AG09309 (cell line): ENCODE measurements around the gene GGA1.

ENCODE experiments used
- DNase-seq: peaks from one replicate; pipeline ENCODE4 v3.0.0-alpha.2; 2010; ENCODE audit warnings: low read depth
- H3K4me3 ChIP-seq: 2 replicates; pipeline ENCODE4 v1.5.1; 2011; ENCODE audit warnings: mild to moderate bottlenecking, low read depth, low read length, moderate library complexity; ENCODE audit not compliant: control insufficient read depth
- TF ChIP-seq, protein P1 (sequence below): IDR thresholded peaks from 2 replicates; pipeline ENCODE4 v1.5.1; 2011; ENCODE audit warnings: mild to moderate bottlenecking, low read depth, low read length, inconsistent platforms; ENCODE audit not compliant: insufficient read depth, control insufficient read depth; ENCODE audit errors: missing control alignments

GGA1 gene

DNA sequence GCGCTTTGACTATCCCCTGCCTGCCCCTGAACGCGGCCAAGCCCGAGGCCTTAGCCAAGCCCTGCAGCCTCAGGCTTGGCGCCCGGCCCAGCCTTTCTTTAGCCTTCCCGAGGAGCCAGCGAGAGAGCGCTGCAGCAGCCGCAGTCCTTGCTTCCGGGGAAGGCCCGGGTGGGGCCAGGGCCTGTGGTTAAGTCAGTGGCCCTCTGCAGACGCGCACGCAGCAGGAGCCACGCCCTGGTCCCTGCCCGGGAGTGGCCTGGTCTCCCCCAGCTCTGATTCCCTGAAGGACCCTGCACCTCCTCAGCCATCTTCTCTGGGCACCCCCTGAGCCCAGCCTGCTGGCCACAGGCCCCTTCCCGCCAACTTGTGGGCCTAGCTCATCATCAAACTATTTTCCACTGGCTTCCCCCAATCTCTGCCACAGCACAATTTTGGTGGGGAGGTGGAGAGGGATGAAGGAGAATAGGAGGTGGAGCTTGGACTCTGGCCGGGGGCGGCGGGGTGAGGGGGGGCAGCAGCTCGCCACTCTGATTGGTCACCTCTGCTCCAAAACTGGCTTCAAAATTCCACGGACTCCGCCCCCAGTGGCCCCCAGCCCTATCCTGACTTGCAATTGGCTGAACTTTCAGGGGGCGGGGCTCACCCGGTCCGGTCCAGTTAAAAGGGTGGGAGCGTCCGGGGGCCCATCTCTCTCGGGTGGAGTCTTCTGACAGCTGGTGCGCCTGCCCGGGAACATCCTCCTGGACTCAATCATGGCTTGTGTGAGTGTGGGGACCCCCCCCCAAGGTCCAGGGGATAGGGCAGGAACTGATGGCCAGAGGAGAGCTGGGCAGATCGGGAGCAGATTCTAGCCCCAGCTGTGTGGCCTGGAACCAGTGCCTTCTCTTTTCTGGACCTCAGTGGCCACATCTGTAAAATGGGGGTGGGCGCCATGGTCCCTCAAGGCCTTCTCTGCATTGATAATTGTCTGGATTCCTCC is 66.6 kb downstream of the GGA1 start, which contains the start of gene LGALS1:
TSS of gene LGALS1 (plus strand) at position 686 of the 979 bp plus-strand sequence. CDS start at position 753, 67 bp downstream.
- peak; percentile 95 for DNase-seq
- TF ChIP-seq, protein P1, sequence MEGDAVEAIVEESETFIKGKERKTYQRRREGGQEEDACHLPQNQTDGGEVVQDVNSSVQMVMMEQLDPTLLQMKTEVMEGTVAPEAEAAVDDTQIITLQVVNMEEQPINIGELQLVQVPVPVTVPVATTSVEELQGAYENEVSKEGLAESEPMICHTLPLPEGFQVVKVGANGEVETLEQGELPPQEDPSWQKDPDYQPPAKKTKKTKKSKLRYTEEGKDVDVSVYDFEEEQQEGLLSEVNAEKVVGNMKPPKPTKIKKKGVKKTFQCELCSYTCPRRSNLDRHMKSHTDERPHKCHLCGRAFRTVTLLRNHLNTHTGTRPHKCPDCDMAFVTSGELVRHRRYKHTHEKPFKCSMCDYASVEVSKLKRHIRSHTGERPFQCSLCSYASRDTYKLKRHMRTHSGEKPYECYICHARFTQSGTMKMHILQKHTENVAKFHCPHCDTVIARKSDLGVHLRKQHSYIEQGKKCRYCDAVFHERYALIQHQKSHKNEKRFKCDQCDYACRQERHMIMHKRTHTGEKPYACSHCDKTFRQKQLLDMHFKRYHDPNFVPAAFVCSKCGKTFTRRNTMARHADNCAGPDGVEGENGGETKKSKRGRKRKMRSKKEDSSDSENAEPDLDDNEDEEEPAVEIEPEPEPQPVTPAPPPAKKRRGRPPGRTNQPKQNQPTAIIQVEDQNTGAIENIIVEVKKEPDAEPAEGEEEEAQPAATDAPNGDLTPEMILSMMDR, result peak; percentile 19
- peak within 1 kb of the TSS; percentile 96 for H3K4me3 ChIP-seq

DNA sequence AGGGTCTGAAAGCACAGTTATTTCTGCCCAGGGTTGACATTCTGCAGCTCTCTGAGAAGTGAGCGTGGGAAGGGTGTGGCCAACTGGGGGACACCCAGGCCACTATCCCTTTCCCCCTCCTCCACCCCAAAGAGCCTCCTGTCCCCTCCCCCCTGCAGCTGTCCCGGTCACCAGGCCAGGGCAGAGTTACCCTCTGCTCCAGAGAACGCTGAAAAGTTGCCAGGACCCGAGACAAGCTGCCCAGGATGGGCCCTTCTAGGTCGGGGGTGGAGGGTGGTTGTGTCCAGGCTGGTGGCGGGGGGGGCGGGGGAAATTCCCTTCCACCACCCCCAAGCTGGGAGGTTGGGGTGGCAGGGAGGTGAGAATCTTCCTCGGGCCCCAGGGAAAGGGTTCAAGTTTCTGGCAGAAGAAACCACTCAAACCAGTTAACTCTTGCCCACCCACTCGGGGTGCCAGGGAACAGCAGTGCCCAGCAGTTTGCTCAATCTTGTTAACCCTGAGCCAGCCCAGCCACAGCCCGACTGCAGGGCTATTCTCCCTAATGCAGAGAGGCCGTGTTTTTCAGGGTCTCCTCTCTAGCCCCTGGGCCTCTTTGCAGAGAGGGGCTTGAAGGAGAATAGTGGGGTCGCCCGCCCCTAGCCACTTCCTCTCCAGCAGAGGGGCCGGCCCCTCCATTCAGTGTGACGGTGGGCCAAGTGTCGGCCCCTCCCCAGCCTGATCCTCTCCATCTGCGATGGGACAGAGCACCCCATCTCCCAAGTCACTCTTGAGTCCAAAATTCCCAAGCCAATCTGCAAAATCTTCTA is 67.5 kb downstream of the GGA1 start:
- DNase-seq, result no peak
- TF ChIP-seq, protein P1, result no peak
- H3K4me3 ChIP-seq, result peak overlapping the region; percentile 96

DNA sequence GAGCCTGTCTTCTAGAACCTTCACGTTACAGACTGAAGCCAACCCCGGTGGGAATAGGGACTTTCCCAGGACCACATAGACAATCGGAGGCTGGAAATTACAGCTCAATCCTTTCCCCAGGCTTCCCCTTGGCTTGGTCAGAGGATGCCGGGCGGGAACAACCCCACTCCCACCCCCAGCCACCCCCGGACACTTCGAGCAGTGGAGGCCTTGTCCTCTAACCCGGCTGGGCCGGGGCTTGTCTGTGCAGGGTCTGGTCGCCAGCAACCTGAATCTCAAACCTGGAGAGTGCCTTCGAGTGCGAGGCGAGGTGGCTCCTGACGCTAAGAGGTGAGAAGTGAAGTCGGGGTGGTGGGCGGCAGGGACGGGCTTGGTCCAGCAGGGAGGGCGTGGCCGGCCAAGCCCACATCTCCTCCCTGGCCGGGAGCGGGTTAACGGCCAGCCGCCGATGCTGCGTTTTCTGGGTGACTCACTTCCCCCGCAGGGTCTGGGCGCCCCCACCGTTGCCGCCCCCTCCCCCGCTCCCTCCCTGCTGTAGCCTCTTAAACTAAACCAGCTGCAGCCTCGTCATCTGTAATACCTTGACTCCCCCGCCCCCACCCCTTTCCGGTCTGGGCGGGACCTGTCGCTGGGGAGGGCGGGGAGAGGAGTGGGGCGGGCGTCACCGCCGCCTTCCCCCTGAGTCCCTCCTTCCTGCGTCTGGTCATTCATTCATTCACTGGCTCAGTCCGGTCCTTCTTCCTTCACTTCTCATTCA is 68.3 kb downstream of the GGA1 start:
- TF ChIP-seq, protein P1, result no peak
- peak overlapping the region; percentile 96 for H3K4me3 ChIP-seq
- peak; percentile 93 for DNase-seq

DNA sequence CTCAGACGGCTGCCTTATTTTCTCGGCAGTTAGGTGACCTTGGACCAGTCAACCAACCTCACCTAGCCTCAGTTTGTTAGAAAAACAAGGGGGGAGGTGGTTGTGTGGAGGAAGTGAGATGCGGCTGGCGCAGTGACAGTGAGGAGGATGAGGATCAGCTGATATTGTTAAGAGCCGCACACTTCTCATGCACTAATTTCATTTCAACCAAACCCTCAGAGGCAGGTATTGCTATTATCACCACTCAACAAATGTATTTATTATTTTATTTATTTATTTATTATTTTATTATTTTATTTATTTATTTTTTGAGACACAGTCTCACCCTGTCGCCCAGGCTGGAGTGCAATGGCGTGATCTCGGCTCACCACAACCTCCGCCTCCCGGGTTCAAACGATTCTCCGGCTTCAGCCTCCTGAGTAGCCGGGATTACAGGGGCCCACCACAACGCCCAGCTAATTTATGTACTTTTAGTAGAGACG is 68.9 kb downstream of the GGA1 start:
- peak overlapping the region; percentile 96 for H3K4me3 ChIP-seq
- DNase-seq, result no peak
- TF ChIP-seq, protein P1, result no peak

DNA sequence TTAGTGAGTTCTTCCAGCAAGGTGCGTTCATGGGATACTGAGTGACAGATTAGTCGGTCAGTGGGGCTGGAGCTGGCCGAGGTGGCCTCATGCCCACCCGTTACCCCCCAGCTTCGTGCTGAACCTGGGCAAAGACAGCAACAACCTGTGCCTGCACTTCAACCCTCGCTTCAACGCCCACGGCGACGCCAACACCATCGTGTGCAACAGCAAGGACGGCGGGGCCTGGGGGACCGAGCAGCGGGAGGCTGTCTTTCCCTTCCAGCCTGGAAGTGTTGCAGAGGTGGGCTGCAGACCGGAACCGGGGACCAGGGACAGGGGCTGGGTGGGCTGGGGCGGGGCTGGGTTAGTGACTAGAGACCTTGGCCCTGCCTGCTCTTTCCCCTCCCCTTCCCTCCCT is 69.7 kb downstream of the GGA1 start:
- DNase-seq, result no peak
- peak overlapping the region; percentile 96 for H3K4me3 ChIP-seq
- TF ChIP-seq, protein P1, result no peak

DNA sequence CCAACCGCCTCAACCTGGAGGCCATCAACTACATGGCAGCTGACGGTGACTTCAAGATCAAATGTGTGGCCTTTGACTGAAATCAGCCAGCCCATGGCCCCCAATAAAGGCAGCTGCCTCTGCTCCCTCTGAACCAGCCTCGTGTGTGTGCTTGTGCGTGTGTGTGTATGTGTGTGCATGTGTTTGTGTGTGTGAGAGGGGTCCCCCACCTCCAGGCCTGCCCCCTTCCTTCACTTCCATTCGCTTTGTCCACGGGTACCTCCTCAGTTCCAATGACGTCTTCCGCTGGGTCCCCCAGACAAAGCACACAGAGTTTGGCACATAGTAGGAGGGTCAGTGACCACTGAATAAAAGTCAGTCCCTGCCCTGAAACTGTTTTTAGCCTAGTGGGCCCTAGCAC is 71.0 kb downstream of the GGA1 start:
- H3K4me3 ChIP-seq, result no peak overlapping the region
- TF ChIP-seq, protein P1, result no peak
- no peak for DNase-seq
